Gastrocnemius medialis (tissue), 4 donors: ENCODE measurements around the gene MTHFD2L.

ENCODE experiments used
- POLR2A ChIP-seq, 2 donors: fragments of 450-650 bp; IDR thresholded peaks; one replicate each; pipeline ENCODE4 v1.6.1; 2017; ENCODE audit warnings: antibody characterized with exemption in 2 of 2, mild to moderate bottlenecking in 2 of 2, moderate library complexity in 2 of 2
- TF ChIP-seq, protein P1 (sequence below), 5 experiments: fragments of 450-650 bp in 3 of 5; fragments of 200-600 bp in 2 of 5; sonication (generic) in 2 of 5; IDR thresholded peaks in 4 of 5; conservative IDR thresholded peaks in 1 of 5; 1 replicate in 4 of 5; 2 replicates in 1 of 5; pipeline ENCODE4 v1.5.1; 2016 to 2019; ENCODE audit warnings: antibody characterized with exemption in 5 of 5, mild to moderate bottlenecking in 3 of 5, moderate library complexity in 3 of 5

DNA sequence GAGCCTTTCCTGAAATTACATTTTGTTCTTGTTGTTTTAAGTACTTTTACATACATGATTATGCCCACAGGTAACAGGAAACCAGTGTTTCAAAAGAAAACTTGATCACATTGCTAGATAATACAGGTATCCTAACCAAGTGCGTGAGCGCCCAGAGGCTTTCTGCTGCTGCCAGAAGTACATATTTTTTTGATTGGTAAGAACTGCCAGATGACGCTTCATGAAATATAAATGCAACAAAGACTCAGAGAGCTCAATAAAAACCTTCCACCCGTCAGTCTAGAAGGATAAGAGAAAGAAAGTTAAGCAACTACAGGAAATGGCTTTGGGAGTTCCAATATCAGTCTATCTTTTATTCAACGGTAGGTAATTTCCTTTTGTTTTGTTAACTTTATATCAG, 150.3 kb downstream of the MTHFD2L start, which contains the start of gene EPGN:
- TF ChIP-seq, protein P1, sequence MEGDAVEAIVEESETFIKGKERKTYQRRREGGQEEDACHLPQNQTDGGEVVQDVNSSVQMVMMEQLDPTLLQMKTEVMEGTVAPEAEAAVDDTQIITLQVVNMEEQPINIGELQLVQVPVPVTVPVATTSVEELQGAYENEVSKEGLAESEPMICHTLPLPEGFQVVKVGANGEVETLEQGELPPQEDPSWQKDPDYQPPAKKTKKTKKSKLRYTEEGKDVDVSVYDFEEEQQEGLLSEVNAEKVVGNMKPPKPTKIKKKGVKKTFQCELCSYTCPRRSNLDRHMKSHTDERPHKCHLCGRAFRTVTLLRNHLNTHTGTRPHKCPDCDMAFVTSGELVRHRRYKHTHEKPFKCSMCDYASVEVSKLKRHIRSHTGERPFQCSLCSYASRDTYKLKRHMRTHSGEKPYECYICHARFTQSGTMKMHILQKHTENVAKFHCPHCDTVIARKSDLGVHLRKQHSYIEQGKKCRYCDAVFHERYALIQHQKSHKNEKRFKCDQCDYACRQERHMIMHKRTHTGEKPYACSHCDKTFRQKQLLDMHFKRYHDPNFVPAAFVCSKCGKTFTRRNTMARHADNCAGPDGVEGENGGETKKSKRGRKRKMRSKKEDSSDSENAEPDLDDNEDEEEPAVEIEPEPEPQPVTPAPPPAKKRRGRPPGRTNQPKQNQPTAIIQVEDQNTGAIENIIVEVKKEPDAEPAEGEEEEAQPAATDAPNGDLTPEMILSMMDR (IDR thresholded peaks at IDR 0.05 in 4 of 5, conservative IDR thresholded peaks at IDR 0.05 in 1 of 5), result no peak
- TF ChIP-seq POLR2A (IDR thresholded peaks at IDR 0.05), result no peak
